Measurements from ENCODE around the gene ECHS1.
"Not testable (repeated sequence)": the region's sequence is repeated elsewhere in the genome, so short reads cannot be mapped to it uniquely, and the experiment has no call there.

The ECHS1 gene

GRCh38 chr10:133373174-133374090, at the start of gene ECHS1:
TSS of gene ECHS1 (minus strand) at chr10:133373354. CDS start at chr10:133373333, 21 bp downstream.
- DNase-seq (ENCODE audit: low read depth, low spot score), result peak; percentile 70

GRCh38 chr10:133422223-133422806, 49.2 kb upstream of the ECHS1 start:
- no peak for DNase-seq (ENCODE audit: low read depth, low spot score)

GRCh38 chr10:133421336-133422222, 48.4 kb upstream of the ECHS1 start:
- DNase-seq (ENCODE audit: low read depth, low spot score), result no peak

GRCh38 chr10:133420579-133420978, 47.4 kb upstream of the ECHS1 start:
- DNase-seq (ENCODE audit: low read depth, low spot score), result no peak

GRCh38 chr10:133420028-133420427, 46.9 kb upstream of the ECHS1 start:
- DNase-seq (ENCODE audit: low read depth, low spot score), result no peak

GRCh38 chr10:133419211-133419950, 46.2 kb upstream of the ECHS1 start:
- no peak for DNase-seq (ENCODE audit: low read depth, low spot score)

GRCh38 chr10:133418289-133418993, 45.3 kb upstream of the ECHS1 start:
- no peak for DNase-seq (ENCODE audit: low read depth, low spot score)

GRCh38 chr10:133415752-133416151, 42.6 kb upstream of the ECHS1 start:
- no peak for DNase-seq (ENCODE audit: low read depth, low spot score)

- DNase-seq (ENCODE audit: low read depth, low spot score), result not testable (repeated sequence)
Observed at GRCh38 chr10:133414401-133414800, 41.2 kb upstream of the ECHS1 start.

GRCh38 chr10:133412381-133412711, 39.2 kb upstream of the ECHS1 start:
- no peak for DNase-seq (ENCODE audit: low read depth, low spot score)

DNA sequence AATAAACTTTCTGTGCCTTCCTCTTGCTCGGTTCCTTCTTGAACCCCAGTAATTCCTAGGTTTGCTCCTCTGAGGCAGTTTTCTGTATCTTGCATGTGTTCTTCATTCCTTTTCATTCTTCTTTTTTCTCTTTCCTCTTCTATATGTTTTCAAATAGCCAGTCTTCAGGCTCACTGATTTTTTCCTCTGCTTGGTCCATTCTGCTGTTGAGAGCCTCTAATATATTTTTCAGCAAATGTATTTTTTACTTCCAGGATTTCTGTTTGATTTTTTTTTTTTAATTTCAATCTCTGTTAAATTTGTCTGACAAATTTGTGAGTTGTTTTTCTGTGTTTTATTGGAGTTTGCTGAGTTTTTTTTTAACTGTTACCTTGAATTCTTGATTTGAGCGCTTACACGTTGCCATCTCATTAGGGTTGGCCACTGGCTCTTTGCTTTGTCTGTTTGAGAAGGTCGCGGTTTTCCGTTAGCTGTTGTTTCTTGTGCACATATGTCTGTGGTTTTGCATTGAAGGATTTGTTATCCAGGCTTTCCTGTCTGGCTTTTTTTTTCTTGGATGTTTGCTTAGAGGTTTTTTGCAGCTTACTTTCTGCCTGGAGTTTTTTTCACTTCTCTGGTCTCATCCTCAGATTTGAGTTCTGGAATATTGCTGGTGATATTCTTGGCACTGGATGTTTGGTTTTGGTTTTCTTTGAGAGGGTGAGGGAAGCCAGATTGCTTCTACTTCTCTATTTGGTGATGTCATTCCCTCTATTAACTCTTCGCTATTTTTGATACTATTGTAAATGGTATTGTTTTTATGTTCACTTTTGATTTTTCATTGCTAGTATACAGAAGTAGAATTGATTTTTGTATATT, 38.6 kb upstream of the ECHS1 start:
- DNase-seq (ENCODE audit: low read depth, low spot score), result no peak

- no peak for DNase-seq (ENCODE audit: low read depth, low spot score)
Observed at GRCh38 chr10:133405844-133406527, 32.8 kb upstream of the ECHS1 start.

GRCh38 chr10:133405272-133405671, 32.1 kb upstream of the ECHS1 start:
- no peak for DNase-seq (ENCODE audit: low read depth, low spot score)

DNA sequence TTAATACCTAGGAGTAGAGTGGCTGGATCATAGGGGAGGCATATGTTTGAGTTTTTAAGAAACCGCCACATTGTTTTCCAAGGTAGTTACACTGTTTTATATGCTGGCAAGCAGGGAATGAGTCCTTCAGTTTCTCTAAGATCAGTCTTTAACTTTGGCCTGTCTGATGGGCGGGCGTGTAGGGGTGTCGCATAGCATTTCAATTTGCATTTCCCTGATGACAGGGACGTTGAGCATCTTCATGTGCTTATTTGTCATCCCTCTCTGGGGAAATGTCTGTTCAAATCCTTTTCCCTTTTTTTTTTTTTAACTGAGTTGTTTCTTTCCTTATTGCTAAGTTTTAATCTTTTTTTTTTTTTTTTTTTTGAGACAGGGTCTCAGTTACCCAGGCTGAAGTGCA, 30.6 kb upstream of the ECHS1 start:
- no peak for DNase-seq (ENCODE audit: low read depth, low spot score)

DNA sequence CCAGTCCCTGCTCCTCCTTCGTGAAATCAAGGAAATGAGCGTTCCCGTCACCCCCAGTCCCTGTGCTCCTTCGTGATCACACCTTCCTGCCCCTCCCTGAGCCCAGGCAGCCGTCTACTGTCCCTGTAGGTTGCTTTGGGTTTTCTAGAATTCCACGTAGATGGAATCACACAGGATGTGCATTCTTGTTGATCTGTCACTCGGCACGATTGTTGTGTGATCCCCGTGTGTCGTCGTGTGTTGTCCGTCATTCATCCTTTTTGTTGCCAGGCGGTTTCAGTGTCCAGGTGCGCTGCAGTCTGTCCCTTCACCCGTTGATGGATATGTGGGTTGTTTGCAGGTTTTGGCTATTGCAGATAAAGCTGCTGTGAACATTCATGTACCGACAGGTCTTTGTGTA, 30.2 kb upstream of the ECHS1 start:
- no peak for DNase-seq (ENCODE audit: low read depth, low spot score)

DNA sequence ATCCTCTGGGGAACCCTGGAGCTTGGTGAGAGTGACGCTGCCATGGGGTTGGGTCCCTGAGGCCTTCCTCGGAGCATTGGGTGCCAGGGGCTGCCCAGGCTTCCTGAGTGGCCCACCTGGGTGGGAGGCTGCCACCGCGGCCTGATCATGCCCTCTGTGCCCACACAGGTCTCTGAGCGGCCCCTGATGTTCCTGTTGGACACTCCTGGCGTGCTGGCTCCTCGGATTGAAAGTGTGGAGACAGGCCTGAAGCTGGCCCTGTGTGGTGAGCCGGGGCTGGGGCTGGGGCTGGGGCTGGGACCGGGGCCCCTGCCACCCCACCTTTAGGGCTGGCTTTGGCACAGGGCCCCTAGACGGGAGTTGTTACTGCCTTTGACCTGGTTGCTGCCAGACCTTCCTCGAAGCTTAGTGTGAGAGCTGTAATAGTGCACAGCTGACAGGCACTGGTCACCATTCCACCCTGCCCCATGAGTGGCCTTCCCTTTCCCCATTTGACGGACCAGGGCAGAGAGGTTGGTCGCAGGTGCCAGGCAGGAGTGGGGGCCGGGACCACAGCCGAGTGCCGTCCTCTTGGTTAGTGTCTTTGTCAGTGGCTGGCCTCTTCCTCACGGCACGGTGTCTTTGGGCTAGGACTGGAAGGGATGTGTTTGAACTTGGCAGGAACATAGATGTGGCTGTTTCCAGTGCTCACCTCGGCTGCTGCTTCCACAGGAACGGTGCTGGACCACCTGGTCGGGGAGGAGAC, 29.0 kb upstream of the ECHS1 start:
- DNase-seq (ENCODE audit: low read depth, low spot score), result no peak

- no peak for DNase-seq (ENCODE audit: low read depth, low spot score)
Observed at GRCh38 chr10:133401500-133401899, 28.3 kb upstream of the ECHS1 start.

GRCh38 chr10:133400624-133401424, 27.7 kb upstream of the ECHS1 start:
- no peak for DNase-seq (ENCODE audit: low read depth, low spot score)
